Activated CD8-positive, alpha-beta memory T cell treated with anti-CD3 and anti-CD28 coated beads for 1 hour (primary cell): ENCODE measurements around the gene MRPL11.
A peak's percentile ranks its signal among the peaks of the same experiment; 100 is the strongest.
"Not testable (repeated sequence)": the region's sequence is repeated elsewhere in the genome, so short reads cannot be mapped to it uniquely, and the experiment has no call there.

ENCODE experiments used
- DNase-seq, 2 donors: peaks; one replicate each; pipeline ENCODE4 v3.0.0-alpha.2; 2020; ENCODE audit warnings: low read depth in 1 of 2; ENCODE audit errors: extremely low read depth in 1 of 2

Gene MRPL11

GRCh38 chr11:66431871-66432329 lies 6.7 kb downstream of the MRPL11 start:
- DNase-seq: not testable (repeated sequence)

GRCh38 chr11:66431287-66431686 lies 7.4 kb downstream of the MRPL11 start:
- DNase-seq: not testable (repeated sequence)

- peak; percentile 49 to 62 for DNase-seq
Observed at GRCh38 chr11:66429983-66430602, 8.6 kb downstream of the MRPL11 start.

GRCh38 chr11:66428933-66429332 lies 9.7 kb downstream of the MRPL11 start:
- no peak for DNase-seq

GRCh38 chr11:66426314-66426713 lies 12.3 kb downstream of the MRPL11 start:
- no peak for DNase-seq

- DNase-seq: peak; percentile 72 to 78
Observed at GRCh38 chr11:66421492-66422205, 17.0 kb downstream of the MRPL11 start.

GRCh38 chr11:66420671-66421476 lies 17.8 kb downstream of the MRPL11 start, which contains the start of gene NPAS4:
NPAS4 (plus strand) TSS chr11:66421035; CDS start chr11:66421180, 145 bp downstream.
- DNase-seq: no peak

- no peak for DNase-seq
Observed at GRCh38 chr11:66419825-66420224, 18.8 kb downstream of the MRPL11 start.

- DNase-seq: no peak
Observed at GRCh38 chr11:66418986-66419308, 19.7 kb downstream of the MRPL11 start.

GRCh38 chr11:66418168-66418985 lies 20.3 kb downstream of the MRPL11 start:
- DNase-seq: peak in 1 of 2 donors; percentile 27

GRCh38 chr11:66417000-66417399 lies 21.6 kb downstream of the MRPL11 start:
- no peak for DNase-seq

GRCh38 chr11:66415423-66415822 lies 23.2 kb downstream of the MRPL11 start:
- DNase-seq: no peak

GRCh38 chr11:66414120-66414934 lies 24.3 kb downstream of the MRPL11 start:
- no peak for DNase-seq

- DNase-seq: no peak
Observed at GRCh38 chr11:66413167-66413566, 25.5 kb downstream of the MRPL11 start.

GRCh38 chr11:66412110-66412509 lies 26.5 kb downstream of the MRPL11 start:
- DNase-seq: no peak

GRCh38 chr11:66411323-66411722 lies 27.3 kb downstream of the MRPL11 start:
- no peak for DNase-seq

- DNase-seq: no peak
Observed at GRCh38 chr11:66410191-66410590, 28.5 kb downstream of the MRPL11 start.

- DNase-seq: no peak
Observed at GRCh38 chr11:66409226-66409625, 29.4 kb downstream of the MRPL11 start.

- DNase-seq: peak; percentile 79 to 88
Observed at GRCh38 chr11:66408488-66409214, 30.0 kb downstream of the MRPL11 start.
